Choroid plexus epithelial cell (primary cell): ENCODE results near the gene LRP4.

Experiments
- DNase-seq: peaks from one replicate; pipeline ENCODE4 v3.0.0-alpha.2; 2010; ENCODE audit warnings: low read depth
- H3K4me3 ChIP-seq: 2 replicates; pipeline ENCODE4 v1.5.1; 2011; ENCODE audit warnings: low read depth, mild to moderate bottlenecking, control low read depth, low read length, moderate library complexity
- CTCF ChIP-seq: conservative IDR thresholded peaks from 2 replicates; pipeline ENCODE4 v1.5.1; 2011; ENCODE audit warnings: low read depth, mild to moderate bottlenecking, control low read depth, inconsistent platforms, low read length, moderate library complexity

LRP4 gene

GRCh38 chr11:46901156-46901555 is 17.2 kb downstream of the LRP4 start:
- no peak for DNase-seq
- no peak for TF ChIP-seq CTCF
- H3K4me3 ChIP-seq, result no peak overlapping the region

GRCh38 chr11:46900091-46900746 is 18.1 kb downstream of the LRP4 start:
- no peak for DNase-seq
- no peak for TF ChIP-seq CTCF
- H3K4me3 ChIP-seq, result no peak overlapping the region

GRCh38 chr11:46899501-46900025 is 18.8 kb downstream of the LRP4 start:
- TF ChIP-seq CTCF, result no peak
- no peak overlapping the region for H3K4me3 ChIP-seq

GRCh38 chr11:46898396-46899095 is 19.8 kb downstream of the LRP4 start:
- no peak overlapping the region for H3K4me3 ChIP-seq
- no peak for TF ChIP-seq CTCF

More at GRCh38 chr11:46899501-46900025, 18.8 kb downstream of the LRP4 start:
- DNase-seq, result no peak

GRCh38 chr11:46896719-46897406 is 21.5 kb downstream of the LRP4 start:
- peak; percentile 79 for DNase-seq
- peak; percentile 50 for TF ChIP-seq CTCF
- no peak overlapping the region for H3K4me3 ChIP-seq

More at GRCh38 chr11:46898396-46899095, 19.8 kb downstream of the LRP4 start:
- no peak for DNase-seq

- H3K4me3 ChIP-seq, result no peak overlapping the region
- no peak for DNase-seq
- TF ChIP-seq CTCF, result no peak
Observed at GRCh38 chr11:46895821-46896220, 22.5 kb downstream of the LRP4 start.
